ENCODE results near the gene PLXNA1. TPM values are rescaled to one million over a fixed set of nuclear protein-coding genes. Genes with fewer than 3 reads are reported as not detected.

The PLXNA1 gene
- total and polyA plus RNA-seq, 7 donors = 7.7 to 20.1 (median 15.2) TPM

GRCh38 chr3:126967386-126967785, 15.5 kb upstream of the PLXNA1 start:
- intact Hi-C loops (cut with DNase I) = no loop called here
- Histone ChIP-seq H3K27me3 (ENCODE audit: insufficient read depth in 3 of 3, low read length in 2 of 3) (peaks cover 0 to 2% (median 0%) of the 10 kb centered on the region in 3 donors), H3K4me3 (no peak overlapping the region), H3K9me3 (no peaks in the 10 kb centered on the region), H3K36me3 (ENCODE audit: insufficient read depth in 1 of 2, low read depth in 1 of 2) (no peaks in the 10 kb centered on the region), H3K27ac (no peak overlapping the region), H3K4me1 (peaks cover 22% of the 10 kb centered on the region)
- ATAC-seq (no peak), DNase-seq (no peak)
- TF ChIP-seq CTCF (IDR thresholded peaks at IDR 0.05) = no peak
- WGBS, 3 donors = 85 to 91% (median 89%) methylated on average over 10 of the region's 10 CpGs

GRCh38 chr3:126968391-126969390, 14.2 kb upstream of the PLXNA1 start:
- peaks cover 0 to 2% (median 0%) of the 10 kb centered on the region in 3 donors for H3K27me3 ChIP-seq (ENCODE audit: insufficient read depth in 3 of 3, low read length in 2 of 3)
- intact Hi-C loops (cut with DNase I) = no loop called here
- 83 to 89% (median 86%) methylated on average over 20 of the region's 20 CpGs for WGBS, 3 donors
- no peak overlapping the region for H3K27ac ChIP-seq
- no peaks in the 10 kb centered on the region for H3K9me3 ChIP-seq
- ATAC-seq = no peak
- no peaks in the 10 kb centered on the region for H3K36me3 ChIP-seq (ENCODE audit: insufficient read depth in 1 of 2, low read depth in 1 of 2)
- TF ChIP-seq CTCF (IDR thresholded peaks at IDR 0.05) = no peak
- H3K4me1 ChIP-seq = peaks cover 14% of the 10 kb centered on the region
- no peak overlapping the region for H3K4me3 ChIP-seq
- no peak for DNase-seq

DNA sequence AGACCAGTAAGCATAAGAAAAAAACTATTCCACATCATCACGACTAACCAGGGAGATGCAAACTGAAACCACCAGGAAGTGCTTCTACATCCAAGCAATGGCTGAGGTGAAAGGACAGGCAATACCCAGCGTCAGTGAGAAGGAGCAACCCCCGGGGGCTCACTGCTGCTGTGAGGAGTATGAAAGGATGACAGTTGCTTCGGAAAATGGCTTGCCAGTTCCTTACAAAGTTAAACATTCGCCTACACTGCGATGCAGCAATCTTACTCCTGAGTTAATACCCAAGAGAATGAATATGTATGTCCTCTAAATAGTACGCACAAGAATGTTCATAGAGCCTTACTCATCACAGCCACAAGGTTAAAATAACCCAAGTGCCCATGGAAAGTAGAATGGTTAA, 13.3 kb upstream of the PLXNA1 start:
- DNase-seq (no peak), ATAC-seq (no peak)
- TF ChIP-seq CTCF (IDR thresholded peaks at IDR 0.05) = no peak
- WGBS, 3 donors = 64 to 70% (median 67%) methylated on average over 7 of the region's 7 CpGs
- intact Hi-C loops (cut with DNase I) = no loop called here
- peaks cover 7% of the 10 kb centered on the region for H3K4me1 ChIP-seq
- H3K9me3 ChIP-seq = peaks cover 5% of the 10 kb centered on the region
- no peak overlapping the region for H3K27ac ChIP-seq
- peaks cover 0 to 2% (median 0%) of the 10 kb centered on the region in 3 donors for H3K27me3 ChIP-seq (ENCODE audit: insufficient read depth in 3 of 3, low read length in 2 of 3)
- H3K4me3 ChIP-seq = no peak overlapping the region
- H3K36me3 ChIP-seq (ENCODE audit: insufficient read depth in 1 of 2, low read depth in 1 of 2) = no peaks in the 10 kb centered on the region

- Histone ChIP-seq H3K4me3 (no peak overlapping the region), H3K4me1 (peaks cover 7% of the 10 kb centered on the region), H3K36me3 (ENCODE audit: insufficient read depth in 1 of 2, low read depth in 1 of 2) (no peaks in the 10 kb centered on the region), H3K27me3 (ENCODE audit: insufficient read depth in 3 of 3, low read length in 2 of 3) (peaks cover 0 to 2% (median 0%) of the 10 kb centered on the region in 3 donors), H3K9me3 (peaks cover 10% of the 10 kb centered on the region), H3K27ac (no peak overlapping the region)
- no peak for ATAC-seq
- intact Hi-C loops (cut with DNase I) = no loop called here
- WGBS, 3 donors = 80 to 85% (median 84%) methylated on average over 5 of the region's 5 CpGs
- no peak for DNase-seq
- TF ChIP-seq CTCF (IDR thresholded peaks at IDR 0.05) = no peak
Measured at GRCh38 chr3:126970101-126970500, 12.8 kb upstream of the PLXNA1 start.

All from psoas muscle (tissue), 8 donors.